ENCODE results near the gene BBS2. TPM values are rescaled to one million over a fixed set of nuclear protein-coding genes. Genes with fewer than 3 reads are reported as not detected.

BBS2 gene, protein sequence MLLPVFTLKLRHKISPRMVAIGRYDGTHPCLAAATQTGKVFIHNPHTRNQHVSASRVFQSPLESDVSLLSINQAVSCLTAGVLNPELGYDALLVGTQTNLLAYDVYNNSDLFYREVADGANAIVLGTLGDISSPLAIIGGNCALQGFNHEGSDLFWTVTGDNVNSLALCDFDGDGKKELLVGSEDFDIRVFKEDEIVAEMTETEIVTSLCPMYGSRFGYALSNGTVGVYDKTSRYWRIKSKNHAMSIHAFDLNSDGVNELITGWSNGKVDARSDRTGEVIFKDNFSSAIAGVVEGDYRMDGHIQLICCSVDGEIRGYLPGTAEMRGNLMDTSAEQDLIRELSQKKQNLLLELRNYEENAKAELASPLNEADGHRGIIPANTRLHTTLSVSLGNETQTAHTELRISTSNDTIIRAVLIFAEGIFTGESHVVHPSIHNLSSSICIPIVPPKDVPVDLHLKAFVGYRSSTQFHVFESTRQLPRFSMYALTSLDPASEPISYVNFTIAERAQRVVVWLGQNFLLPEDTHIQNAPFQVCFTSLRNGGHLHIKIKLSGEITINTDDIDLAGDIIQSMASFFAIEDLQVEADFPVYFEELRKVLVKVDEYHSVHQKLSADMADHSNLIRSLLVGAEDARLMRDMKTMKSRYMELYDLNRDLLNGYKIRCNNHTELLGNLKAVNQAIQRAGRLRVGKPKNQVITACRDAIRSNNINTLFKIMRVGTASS
- 49.7 TPM for polyA plus RNA-seq (2013, experiment 1 of 2)
- polyA plus RNA-seq (2013, experiment 2 of 2) = 50.2 TPM

DNA sequence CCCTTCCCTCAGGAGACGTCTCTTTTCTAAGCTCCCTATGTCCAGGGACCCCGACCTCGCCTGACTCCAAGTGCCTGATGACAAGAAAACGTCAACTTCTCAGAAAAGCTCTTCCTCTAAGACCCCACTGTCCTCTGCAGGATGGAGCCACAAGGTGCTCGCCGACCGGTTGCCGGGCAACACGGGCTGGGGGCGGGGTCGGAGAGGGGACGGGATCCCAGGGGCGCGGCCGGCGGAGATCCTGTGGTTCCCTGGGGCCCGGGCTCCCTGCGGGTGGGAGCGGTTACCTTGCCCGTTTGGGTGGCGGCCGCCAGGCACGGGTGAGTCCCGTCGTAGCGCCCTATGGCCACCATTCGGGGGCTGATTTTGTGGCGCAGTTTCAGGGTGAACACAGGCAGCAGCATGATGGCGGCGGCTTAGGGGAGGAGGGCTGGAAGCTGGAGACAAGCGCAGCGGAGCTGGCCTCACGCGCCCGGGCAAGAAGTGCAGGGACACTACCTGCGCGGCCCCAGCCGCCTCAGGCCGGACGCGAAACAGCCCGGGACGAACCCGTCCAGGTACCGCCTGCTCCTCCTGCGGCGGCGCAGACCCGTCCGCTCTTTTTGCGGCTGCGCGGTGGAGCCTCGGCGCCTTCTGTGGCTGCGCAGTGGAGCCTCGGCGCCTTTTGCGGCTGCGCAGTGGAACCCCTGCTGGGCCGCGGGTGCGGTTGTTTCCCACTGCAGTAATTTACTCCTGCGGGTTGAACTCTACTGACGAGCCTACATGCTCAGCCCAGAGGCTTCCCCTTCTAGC is at the start of gene BBS2:
Gene BBS2, minus strand, starts transcription at position 566 of the 792 bp plus-strand sequence. Its CDS starts 162 bp downstream, at position 404.
- H3K9me3 ChIP-seq (ENCODE audit: control insufficient read depth, low read length) = no peaks in the 10 kb centered on the region
- WGBS, 2 experiments (ENCODE audit: insufficient coverage in 2 of 2) = 0 to 1% methylated on average over 49 to 54 of the region's 65 CpGs
- no peaks in the 10 kb centered on the region for H3K36me3 ChIP-seq (ENCODE audit: control insufficient read depth, insufficient read depth, low read length)
- H3K27ac ChIP-seq (ENCODE audit: low read depth, low read length, severe bottlenecking) = peak within 1 kb of the TSS; percentile 29
- peak within 1 kb of the TSS; percentile 94 for H3K4me3 ChIP-seq (ENCODE audit: extremely low read depth, insufficient read depth, low read length, poor library complexity, severe bottlenecking)
- peaks cover 3% of the 10 kb centered on the region for H3K4me1 ChIP-seq (ENCODE audit: control insufficient read depth, insufficient read depth, low read length, poor library complexity, severe bottlenecking)

DNA sequence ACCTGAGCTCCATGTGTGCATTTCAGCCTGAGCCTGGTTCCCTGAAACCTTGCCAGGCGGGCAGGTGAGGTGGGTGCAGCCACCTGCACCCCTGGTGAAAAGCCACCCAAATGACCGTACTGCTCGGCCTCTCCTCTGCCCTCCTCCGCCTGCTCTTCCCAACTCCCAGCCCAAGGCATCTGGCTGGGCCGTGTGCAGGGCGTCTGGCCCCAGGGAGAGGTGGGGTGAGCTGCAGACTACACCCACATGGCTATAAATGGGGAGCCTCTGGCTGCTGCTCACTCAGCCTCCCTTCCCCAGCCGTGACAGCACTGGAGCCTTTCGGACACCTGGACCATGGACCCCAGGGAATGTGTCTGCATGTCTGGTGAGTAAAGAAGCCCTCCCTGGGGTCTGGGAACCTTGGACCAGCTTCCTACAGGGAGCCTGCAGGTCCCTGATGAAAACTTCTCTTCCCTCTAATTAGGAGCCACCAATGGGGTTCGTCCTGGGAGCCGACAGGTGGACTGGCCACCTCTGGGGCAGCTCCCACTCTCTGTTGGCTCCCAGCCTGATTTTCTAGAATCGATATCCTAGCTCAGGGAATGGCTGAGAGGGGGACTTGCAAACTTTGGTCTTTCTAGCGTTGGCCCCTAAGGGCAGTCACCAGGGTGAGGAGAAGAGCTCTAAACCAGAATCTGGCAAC is 45.1 kb upstream of the BBS2 start, which contains the start of gene MT4:
Gene MT4, plus strand, starts transcription at position 281 of the 685 bp plus-strand sequence. Its CDS starts 56 bp downstream, at position 337.
- no peak within 1 kb of the TSS for H3K4me3 ChIP-seq (ENCODE audit: extremely low read depth, insufficient read depth, low read length, poor library complexity, severe bottlenecking)
- H3K4me1 ChIP-seq (ENCODE audit: control insufficient read depth, insufficient read depth, low read length, poor library complexity, severe bottlenecking) = no peaks in the 10 kb centered on the region
- no peaks in the 10 kb centered on the region for H3K9me3 ChIP-seq (ENCODE audit: control insufficient read depth, low read length)
- H3K36me3 ChIP-seq (ENCODE audit: control insufficient read depth, insufficient read depth, low read length) = no peaks in the 10 kb centered on the region
- no peak within 1 kb of the TSS for H3K27ac ChIP-seq (ENCODE audit: low read depth, low read length, severe bottlenecking)
- WGBS, 2 experiments (ENCODE audit: insufficient coverage in 2 of 2) = 82 to 89% methylated on average over 5 of the region's 12 CpGs

DNA sequence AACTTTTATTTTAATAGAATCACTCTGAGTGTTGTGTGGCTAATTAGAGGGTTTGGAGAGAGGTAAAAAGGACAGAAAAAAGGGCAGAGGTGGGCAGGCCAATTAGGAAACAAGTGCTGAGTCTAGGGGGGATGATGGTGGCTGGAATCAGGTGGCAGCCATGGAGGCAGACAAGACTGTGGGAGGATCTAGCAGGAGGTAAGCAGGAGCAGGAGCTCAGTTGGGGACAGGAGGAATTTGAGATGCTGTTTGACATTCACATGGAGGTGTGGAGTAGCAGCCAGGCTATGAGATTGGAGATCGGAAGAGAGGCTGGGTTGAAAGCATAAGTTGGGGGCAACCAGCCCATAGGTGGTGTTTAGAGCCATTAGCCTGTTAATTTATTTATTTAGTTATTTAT is 41.3 kb upstream of the BBS2 start:
- no peaks in the 10 kb centered on the region for H3K36me3 ChIP-seq (ENCODE audit: control insufficient read depth, insufficient read depth, low read length)
- H3K4me1 ChIP-seq (ENCODE audit: control insufficient read depth, insufficient read depth, low read length, poor library complexity, severe bottlenecking) = no peaks in the 10 kb centered on the region
- no peaks in the 10 kb centered on the region for H3K9me3 ChIP-seq (ENCODE audit: control insufficient read depth, low read length)
- no peak overlapping the region for H3K4me3 ChIP-seq (ENCODE audit: extremely low read depth, insufficient read depth, low read length, poor library complexity, severe bottlenecking)
- no peak overlapping the region for H3K27ac ChIP-seq (ENCODE audit: low read depth, low read length, severe bottlenecking)
- 100% methylated on average over 1 of the region's 1 CpG for whole genome bisulfite sequencing, 2 experiments (ENCODE audit: insufficient coverage in 2 of 2)

DNA sequence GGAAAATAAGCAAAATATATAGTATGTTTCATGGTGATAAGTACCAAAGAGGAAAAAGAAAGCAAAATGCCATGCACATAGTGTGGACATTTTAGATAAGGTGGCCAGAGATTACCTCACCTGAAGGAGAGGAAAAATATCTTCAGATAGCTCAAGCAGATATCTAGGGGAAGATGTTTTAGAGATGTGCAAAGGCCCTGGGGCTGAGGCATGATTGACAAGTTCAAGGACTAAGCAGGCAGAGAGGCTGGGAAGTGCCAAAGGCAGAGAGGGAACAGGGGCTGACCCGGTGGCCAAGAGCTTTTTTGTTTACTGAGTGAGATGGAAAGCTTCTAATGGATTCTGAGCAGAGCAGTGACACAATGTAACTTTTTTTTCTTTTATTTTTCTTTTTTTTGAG is 40.6 kb upstream of the BBS2 start:
- 60 to 75% methylated on average over 1 of the region's 1 CpG for WGBS, 2 experiments (ENCODE audit: insufficient coverage in 2 of 2)
- no peak overlapping the region for H3K4me3 ChIP-seq (ENCODE audit: extremely low read depth, insufficient read depth, low read length, poor library complexity, severe bottlenecking)
- no peaks in the 10 kb centered on the region for H3K4me1 ChIP-seq (ENCODE audit: control insufficient read depth, insufficient read depth, low read length, poor library complexity, severe bottlenecking)
- no peak overlapping the region for H3K27ac ChIP-seq (ENCODE audit: low read depth, low read length, severe bottlenecking)
- no peaks in the 10 kb centered on the region for H3K9me3 ChIP-seq (ENCODE audit: control insufficient read depth, low read length)
- no peaks in the 10 kb centered on the region for H3K36me3 ChIP-seq (ENCODE audit: control insufficient read depth, insufficient read depth, low read length)

DNA sequence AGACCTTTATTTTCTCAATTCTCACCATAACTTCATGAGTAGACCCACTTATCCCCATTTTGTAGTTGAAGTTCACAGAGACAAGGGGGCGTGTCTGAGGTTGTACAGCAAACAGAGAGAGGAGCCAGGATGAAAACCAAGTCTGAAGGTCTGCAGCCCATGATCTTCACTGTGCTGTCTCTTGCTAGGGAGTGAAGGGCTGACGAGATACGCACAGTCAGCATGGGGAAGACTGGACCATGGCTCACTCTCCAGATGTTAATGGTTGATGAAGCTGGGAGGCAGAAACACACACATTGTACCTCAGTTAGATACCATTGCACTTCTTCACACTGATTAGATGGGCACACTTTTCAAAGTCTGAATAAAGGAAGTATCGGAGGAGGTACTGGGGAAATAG is 39.3 kb upstream of the BBS2 start:
- WGBS, 2 experiments (ENCODE audit: insufficient coverage in 2 of 2) = 95% methylated on average over 3 of the region's 4 CpGs; no CpG with 5 or more reads in 1 of the 2 experiments
- H3K4me1 ChIP-seq (ENCODE audit: control insufficient read depth, insufficient read depth, low read length, poor library complexity, severe bottlenecking) = no peaks in the 10 kb centered on the region
- H3K27ac ChIP-seq (ENCODE audit: low read depth, low read length, severe bottlenecking) = no peak overlapping the region
- H3K4me3 ChIP-seq (ENCODE audit: extremely low read depth, insufficient read depth, low read length, poor library complexity, severe bottlenecking) = no peak overlapping the region
- H3K36me3 ChIP-seq (ENCODE audit: control insufficient read depth, insufficient read depth, low read length) = no peaks in the 10 kb centered on the region
- no peaks in the 10 kb centered on the region for H3K9me3 ChIP-seq (ENCODE audit: control insufficient read depth, low read length)

DNA sequence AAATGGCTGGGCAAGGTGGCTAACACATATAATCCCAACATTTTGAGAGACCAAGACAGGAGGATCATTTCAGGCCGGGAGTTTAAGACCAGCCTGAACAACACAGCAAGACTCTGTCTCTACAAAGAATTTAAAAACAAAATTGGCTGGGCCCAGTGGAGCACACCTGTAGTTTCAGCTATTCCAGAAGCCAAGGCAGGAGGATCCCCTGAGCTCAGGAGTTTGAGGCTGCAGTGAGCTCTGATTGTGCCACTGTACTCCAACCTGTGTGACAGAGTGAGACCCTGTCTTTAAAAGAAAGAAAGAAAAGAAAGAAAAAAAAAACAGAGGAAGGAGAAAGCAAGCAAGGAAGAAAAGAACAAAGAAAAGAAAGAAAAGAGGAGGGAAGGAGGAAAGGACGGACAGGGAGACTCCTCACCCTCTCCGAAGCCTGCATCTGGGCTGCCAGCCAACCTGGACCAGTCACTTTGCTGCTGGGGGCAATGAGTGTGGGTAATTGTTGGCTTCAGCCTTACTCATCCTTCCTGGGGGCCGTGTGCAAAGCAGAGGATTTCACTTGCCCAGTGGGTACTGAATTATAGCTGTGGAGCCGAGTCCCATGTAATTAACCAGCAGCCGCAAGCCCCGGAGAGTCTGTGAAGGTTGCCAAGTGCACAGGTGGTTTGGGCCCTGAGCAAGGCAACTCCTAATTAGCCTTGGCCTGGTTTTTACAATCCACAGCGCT is 38.4 kb upstream of the BBS2 start:
- 82 to 90% methylated on average over 7 of the region's 8 CpGs for WGBS, 2 experiments (ENCODE audit: insufficient coverage in 2 of 2)
- H3K9me3 ChIP-seq (ENCODE audit: control insufficient read depth, low read length) = no peaks in the 10 kb centered on the region

DNA sequence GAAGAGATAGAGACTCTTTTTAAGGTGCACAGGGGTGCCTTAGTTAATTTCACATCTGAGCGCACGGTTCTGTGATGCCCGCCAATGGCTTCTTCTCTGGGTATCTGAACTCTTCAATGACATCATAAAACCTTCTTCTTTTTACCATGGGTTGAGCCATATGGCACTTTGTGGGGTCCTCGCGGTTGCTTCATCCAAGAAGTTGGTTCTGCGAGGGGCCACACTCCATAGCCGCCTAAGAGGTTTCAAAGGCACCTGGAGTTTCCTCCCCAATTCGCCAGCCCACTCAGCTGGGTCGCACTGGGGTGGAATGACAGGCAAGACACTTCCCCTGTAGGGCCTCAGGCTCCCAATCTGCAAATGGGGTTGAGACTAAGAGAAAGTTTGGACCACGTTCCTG is 34.6 kb upstream of the BBS2 start:
- Histone ChIP-seq H3K9me3 (ENCODE audit: control insufficient read depth, low read length) (no peaks in the 10 kb centered on the region), H3K36me3 (ENCODE audit: control insufficient read depth, insufficient read depth, low read length) (no peaks in the 10 kb centered on the region), H3K4me3 (ENCODE audit: extremely low read depth, insufficient read depth, low read length, poor library complexity, severe bottlenecking) (no peak overlapping the region), H3K27ac (ENCODE audit: low read depth, low read length, severe bottlenecking) (no peak overlapping the region), H3K4me1 (ENCODE audit: control insufficient read depth, insufficient read depth, low read length, poor library complexity, severe bottlenecking) (peaks cover 11% of the 10 kb centered on the region)
- 94 to 96% methylated on average over 9 of the region's 10 CpGs for WGBS, 2 experiments (ENCODE audit: insufficient coverage in 2 of 2)

More for the DNA sequence above, 38.4 kb upstream of the BBS2 start:
- H3K36me3 ChIP-seq (ENCODE audit: control insufficient read depth, insufficient read depth, low read length) = no peaks in the 10 kb centered on the region
- no peaks in the 10 kb centered on the region for H3K4me1 ChIP-seq (ENCODE audit: control insufficient read depth, insufficient read depth, low read length, poor library complexity, severe bottlenecking)
- no peak overlapping the region for H3K4me3 ChIP-seq (ENCODE audit: extremely low read depth, insufficient read depth, low read length, poor library complexity, severe bottlenecking)
- H3K27ac ChIP-seq (ENCODE audit: low read depth, low read length, severe bottlenecking) = no peak overlapping the region

DNA sequence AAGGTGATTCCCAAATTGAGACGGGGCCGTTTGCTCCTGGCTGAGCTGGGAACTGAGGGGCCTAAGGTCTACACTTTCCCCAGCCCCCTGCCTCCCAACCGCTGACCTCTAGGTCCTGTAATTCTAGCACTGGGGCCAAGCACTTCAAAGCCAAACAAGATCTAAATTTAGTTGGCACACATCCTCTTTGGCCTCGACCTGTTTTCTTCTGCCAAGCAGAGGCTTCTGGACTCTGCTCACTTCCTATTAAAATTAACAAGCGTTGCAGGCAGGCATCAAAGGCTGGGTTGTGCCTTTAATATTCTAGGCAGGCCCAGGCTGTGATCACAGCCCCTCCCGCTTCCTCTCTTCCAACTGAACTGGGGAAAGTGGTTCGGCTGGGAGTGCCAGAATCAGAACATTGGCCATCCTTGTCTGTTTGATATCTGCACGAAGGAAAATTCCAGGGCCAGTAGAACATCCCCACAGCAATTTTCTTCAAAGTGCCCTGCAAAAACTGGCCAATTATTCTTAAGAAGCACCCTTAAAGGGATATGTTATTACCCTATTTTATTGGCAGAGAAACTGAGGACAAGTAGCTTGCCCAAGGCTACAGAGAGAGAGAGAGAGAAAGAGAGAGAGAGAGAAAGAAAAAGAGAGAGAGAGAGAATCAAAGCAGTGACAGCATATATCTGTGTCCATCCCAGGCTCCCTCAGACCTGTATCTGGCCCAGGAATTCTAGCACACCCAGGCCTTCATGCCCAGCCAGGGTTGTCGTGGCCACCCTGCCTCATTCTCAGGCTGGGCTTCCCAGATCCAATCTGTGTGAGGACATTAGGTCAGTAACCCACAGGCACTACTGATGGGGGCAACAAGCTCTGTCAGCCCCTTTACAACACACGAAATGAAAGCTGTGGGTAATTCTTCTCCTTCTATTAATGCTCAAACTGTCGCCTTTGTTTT is 32.2 kb upstream of the BBS2 start:
- H3K9me3 ChIP-seq (ENCODE audit: control insufficient read depth, low read length) = no peaks in the 10 kb centered on the region
- WGBS, 2 experiments (ENCODE audit: insufficient coverage in 2 of 2) = 69 to 76% methylated on average over 8 of the region's 11 CpGs
- H3K36me3 ChIP-seq (ENCODE audit: control insufficient read depth, insufficient read depth, low read length) = no peaks in the 10 kb centered on the region
- peaks cover 18% of the 10 kb centered on the region for H3K4me1 ChIP-seq (ENCODE audit: control insufficient read depth, insufficient read depth, low read length, poor library complexity, severe bottlenecking)
- no peak overlapping the region for H3K4me3 ChIP-seq (ENCODE audit: extremely low read depth, insufficient read depth, low read length, poor library complexity, severe bottlenecking)
- H3K27ac ChIP-seq (ENCODE audit: low read depth, low read length, severe bottlenecking) = no peak overlapping the region

DNA sequence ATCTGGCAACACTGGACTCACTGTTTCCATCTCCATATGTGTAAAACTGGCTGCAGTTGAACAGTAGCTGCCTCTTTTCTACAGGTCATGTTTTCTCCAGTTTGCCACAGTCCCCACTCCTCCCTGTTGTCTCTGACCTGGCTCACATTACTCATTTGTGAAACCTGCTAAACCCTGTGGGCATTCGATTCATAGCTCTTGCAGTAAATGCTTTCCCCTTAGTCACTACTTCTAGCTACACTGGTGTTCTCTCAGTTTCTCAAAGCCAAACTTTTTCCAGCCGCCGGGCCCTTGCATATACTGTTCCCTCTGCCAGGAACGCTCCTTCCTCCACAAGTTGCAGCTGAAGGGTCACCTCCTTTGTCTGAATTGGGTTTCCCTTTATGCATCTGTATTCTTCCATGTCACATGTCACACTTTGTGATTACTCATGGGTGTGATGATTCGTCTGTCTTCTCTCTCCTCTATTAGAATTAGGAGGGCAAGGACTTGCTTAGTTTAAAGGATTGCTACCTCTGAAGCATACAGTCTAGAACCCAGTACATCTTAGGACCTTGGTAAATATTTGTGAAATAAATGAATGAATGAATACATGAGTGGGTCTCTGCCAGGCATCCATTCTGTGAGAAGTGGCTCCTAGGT is 30.0 kb upstream of the BBS2 start:
- H3K4me3 ChIP-seq (ENCODE audit: extremely low read depth, insufficient read depth, low read length, poor library complexity, severe bottlenecking) = no peak overlapping the region
- H3K36me3 ChIP-seq (ENCODE audit: control insufficient read depth, insufficient read depth, low read length) = no peaks in the 10 kb centered on the region
- no peaks in the 10 kb centered on the region for H3K9me3 ChIP-seq (ENCODE audit: control insufficient read depth, low read length)
- WGBS, 2 experiments (ENCODE audit: insufficient coverage in 2 of 2) = 98% methylated on average over 3 to 4 of the region's 5 CpGs
- H3K27ac ChIP-seq (ENCODE audit: low read depth, low read length, severe bottlenecking) = no peak overlapping the region
- H3K4me1 ChIP-seq (ENCODE audit: control insufficient read depth, insufficient read depth, low read length, poor library complexity, severe bottlenecking) = peaks cover 21% of the 10 kb centered on the region
